ENCODE data around the gene CD3E. TPM values are rescaled to one million over a fixed set of nuclear protein-coding genes. Genes with fewer than 3 reads are reported as not detected.

Gene CD3E
- polyA plus RNA-seq, 3 donors: 0.36 to 0.48 (median 0.39) TPM

DNA sequence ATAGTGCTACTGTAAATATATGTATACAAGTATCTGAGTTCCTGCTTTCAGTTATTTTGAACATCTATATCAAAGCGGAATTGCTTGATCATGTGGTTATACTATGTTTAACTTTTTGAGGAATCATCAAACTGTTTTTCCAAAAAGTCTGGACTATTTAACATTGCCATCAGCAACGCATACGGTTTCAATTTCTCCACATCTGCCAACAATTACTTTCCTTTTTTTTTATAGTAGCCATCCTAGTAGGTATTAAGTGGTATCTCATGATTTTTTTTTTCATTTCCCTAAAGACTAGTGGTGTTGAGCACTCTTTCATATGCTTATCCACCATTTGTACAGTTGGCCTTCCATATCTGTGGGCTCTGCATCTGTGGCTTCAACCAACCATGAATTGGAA lies 53.5 kb downstream of the CD3E start:
- DNase-seq (ENCODE audit: extremely low read depth in 1 of 11, low read depth in 9 of 11, low spot score in 4 of 11): no peak

DNA sequence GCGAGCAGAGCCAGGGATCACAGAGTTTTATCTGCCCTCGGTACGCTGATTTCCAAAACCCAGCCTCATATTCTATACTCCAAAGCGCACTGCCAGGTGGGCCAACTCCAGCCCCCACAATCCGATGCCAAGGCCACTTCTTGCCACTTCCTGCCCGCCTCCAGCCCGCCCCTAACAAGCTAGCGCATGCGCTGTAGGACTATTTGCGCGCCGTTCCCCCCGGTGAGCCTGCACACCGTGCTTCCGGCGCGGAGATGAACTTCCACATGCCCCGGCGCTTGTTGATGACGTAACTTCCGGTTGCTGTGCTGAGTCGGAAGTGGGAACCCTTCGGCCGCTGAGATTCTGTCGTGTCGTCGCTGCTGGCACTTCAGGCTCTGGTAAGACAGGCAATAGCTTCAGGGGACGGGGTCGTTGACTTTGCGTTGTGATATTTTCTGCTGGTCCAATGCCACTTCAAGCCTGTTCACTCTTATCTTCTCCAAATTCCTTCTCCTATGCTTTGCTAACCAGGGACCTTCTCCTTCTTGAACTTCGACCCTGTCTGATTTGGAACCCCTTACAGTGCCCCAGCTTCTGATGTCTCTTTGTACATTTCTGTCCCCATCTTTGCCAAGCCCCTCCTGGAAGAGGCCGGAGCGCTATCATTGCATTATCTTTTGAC lies 54.9 kb downstream of the CD3E start, which contains the start of gene UBE4A:
UBE4A (plus strand) TSS at position 306 of the 664 bp plus-strand sequence. CDS start 5,481 bp downstream, outside the sequence.
- peak; percentile 86 to 94 (median 91) for DNase-seq (ENCODE audit: extremely low read depth in 1 of 11, low read depth in 9 of 11, low spot score in 4 of 11)

DNA sequence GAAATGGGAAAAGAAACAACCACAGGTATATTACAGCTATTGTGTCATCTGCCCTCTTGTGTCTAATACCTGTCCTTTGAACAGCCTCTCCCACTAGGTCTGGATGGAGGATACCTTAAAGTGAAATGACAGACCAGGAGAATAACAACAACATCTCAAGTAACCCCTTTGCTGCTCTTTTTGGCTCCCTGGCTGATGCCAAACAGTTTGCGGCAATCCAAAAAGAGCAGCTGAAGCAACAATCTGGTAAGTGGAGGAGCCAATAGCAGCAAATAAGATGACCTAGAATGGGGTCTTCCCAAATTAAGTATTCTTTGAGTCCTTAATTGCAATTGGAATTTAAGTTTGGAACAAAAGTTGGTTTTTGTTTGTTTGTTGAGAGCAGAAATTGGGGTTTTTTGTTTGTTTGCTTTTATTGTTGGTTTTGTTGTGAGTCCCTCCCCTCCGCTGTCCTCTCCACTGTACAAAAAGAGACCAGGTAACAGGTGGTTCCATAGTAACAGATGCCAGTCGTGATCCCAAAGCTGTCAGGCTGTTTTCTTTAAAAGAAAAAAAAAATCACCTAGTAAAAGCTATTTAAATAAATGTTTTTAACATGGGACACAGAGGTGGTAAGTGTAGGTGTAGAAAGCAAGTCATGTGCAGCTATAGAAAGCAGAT lies 60.6 kb downstream of the CD3E start:
- no peak for DNase-seq (ENCODE audit: extremely low read depth in 1 of 11, low read depth in 9 of 11, low spot score in 4 of 11)

Other genes starting within 250 kb of the CD3E start
- gene TMPRSS4, start 227.7 kb upstream of the CD3E start, polyA plus RNA-seq (ENCODE audit: insufficient read length in 3 of 3): 10 to 100 TPM; 20.1 to 46.6 (median 25.6) TPM
- under 1 TPM; 0.09 to 0.21 (median 0.11) TPM for gene SMIM35, start 217.8 kb upstream of the CD3E start, polyA plus RNA-seq (ENCODE audit: insufficient read length in 3 of 3)
- gene SCN4B, start 151.9 kb upstream of the CD3E start, polyA plus RNA-seq (ENCODE audit: insufficient read length in 3 of 3): 1 to 10 TPM; 1.1 to 1.6 (median 1.2) TPM
- gene SCN2B, start 128.1 kb upstream of the CD3E start, polyA plus RNA-seq (ENCODE audit: insufficient read length in 3 of 3): 1 to 10 TPM; 3.5 to 5.3 (median 3.9) TPM
- gene JAML, start 79.7 kb upstream of the CD3E start, polyA plus RNA-seq (ENCODE audit: insufficient read length in 3 of 3): 1 to 10 TPM; 2.9 to 4.1 (median 2.9) TPM
- 1 to 10 TPM; 5.1 to 8.2 (median 6.8) TPM for gene MPZL3, start 52.4 kb upstream of the CD3E start, polyA plus RNA-seq (ENCODE audit: insufficient read length in 3 of 3)
- 10 to 100 TPM; 16.4 to 56.1 (median 21.3) TPM for gene MPZL2, start 40.4 kb upstream of the CD3E start, polyA plus RNA-seq (ENCODE audit: insufficient read length in 3 of 3)
- gene CD3D, start 38.0 kb downstream of the CD3E start, polyA plus RNA-seq (ENCODE audit: insufficient read length in 3 of 3): under 1 TPM in 2 of 3 donors, not detected in 1; 0.43 to 0.65 TPM
- gene CD3G, start 39.6 kb downstream of the CD3E start, polyA plus RNA-seq (ENCODE audit: insufficient read length in 3 of 3): under 1 TPM; 0.07 to 0.20 (median 0.17) TPM
- gene UBE4A, start 54.9 kb downstream of the CD3E start, polyA plus RNA-seq (ENCODE audit: insufficient read length in 3 of 3): 10 to 100 TPM; 34.8 to 48.3 (median 43.1) TPM
- 100 to 1,000 TPM; 386 to 467 (median 459) TPM for gene ATP5MG, start 96.9 kb downstream of the CD3E start, polyA plus RNA-seq (ENCODE audit: insufficient read length in 3 of 3)
- gene KMT2A, start 131.8 kb downstream of the CD3E start, polyA plus RNA-seq (ENCODE audit: insufficient read length in 3 of 3): 10 to 100 TPM; 43.7 to 47.3 (median 45.4) TPM
- 1 to 10 TPM in 2 of 3 donors, under 1 TPM in 1; 0.76 to 1.9 (median 1.6) TPM for gene TTC36, start 222.7 kb downstream of the CD3E start, polyA plus RNA-seq (ENCODE audit: insufficient read length in 3 of 3)
- gene TMEM25, start 226.5 kb downstream of the CD3E start, polyA plus RNA-seq (ENCODE audit: insufficient read length in 3 of 3): 10 to 100 TPM; 26.1 to 36.7 (median 30.9) TPM